GM13977 (cell line): ENCODE results near the gene RBM19.

Experiments
- DNase-seq: peaks from one replicate; pipeline ENCODE4 v3.0.0; 2012; ENCODE audit warnings: low spot score
- CTCF ChIP-seq: IDR thresholded peaks from 2 replicates; pipeline ENCODE4 v1.5.1; 2012; ENCODE audit warnings: mild to moderate bottlenecking, control low read depth; ENCODE audit not compliant: insufficient read depth; ENCODE audit errors: extremely low read depth, missing control alignments
- in situ Hi-C: fragments of 300-500 bp; cut with MboI; formaldehyde crosslinking; loops from one replicate; pipeline ENCODE4 v1.12.0; 2022; ENCODE audit warnings: low sequenced_read_pairs, low pct_unique_long_range_greater_than_20kb, mixed read lengths, inconsistent platforms; ENCODE audit not compliant: unreplicated experiment

RBM19 gene

GRCh38 chr12:113852695-113853490 is 113.2 kb downstream of the RBM19 start:
- in situ Hi-C loops, result no loop called here
- no peak for DNase-seq
- TF ChIP-seq CTCF, result no peak

DNA sequence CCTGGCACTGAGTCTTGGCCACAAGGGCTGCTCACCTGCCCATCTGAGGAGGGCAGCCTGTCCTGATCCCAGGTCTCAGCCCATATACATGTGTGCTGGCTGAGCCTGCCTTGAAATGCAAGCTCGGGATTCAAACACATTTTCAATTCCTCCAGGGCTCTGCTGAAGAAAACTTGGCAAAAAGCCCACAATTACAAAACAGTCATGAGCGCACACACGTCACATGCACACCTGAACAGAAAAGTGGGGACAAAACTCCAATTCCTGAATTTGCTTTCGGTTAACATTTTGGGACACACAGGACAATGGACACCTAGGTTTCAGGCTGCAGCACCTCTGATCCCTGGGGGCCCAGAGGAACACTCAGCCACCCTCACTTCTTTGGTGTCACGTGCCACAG is 113.9 kb downstream of the RBM19 start:
- in situ Hi-C loops, result no loop called here
- DNase-seq, result no peak
- no peak for TF ChIP-seq CTCF

DNA sequence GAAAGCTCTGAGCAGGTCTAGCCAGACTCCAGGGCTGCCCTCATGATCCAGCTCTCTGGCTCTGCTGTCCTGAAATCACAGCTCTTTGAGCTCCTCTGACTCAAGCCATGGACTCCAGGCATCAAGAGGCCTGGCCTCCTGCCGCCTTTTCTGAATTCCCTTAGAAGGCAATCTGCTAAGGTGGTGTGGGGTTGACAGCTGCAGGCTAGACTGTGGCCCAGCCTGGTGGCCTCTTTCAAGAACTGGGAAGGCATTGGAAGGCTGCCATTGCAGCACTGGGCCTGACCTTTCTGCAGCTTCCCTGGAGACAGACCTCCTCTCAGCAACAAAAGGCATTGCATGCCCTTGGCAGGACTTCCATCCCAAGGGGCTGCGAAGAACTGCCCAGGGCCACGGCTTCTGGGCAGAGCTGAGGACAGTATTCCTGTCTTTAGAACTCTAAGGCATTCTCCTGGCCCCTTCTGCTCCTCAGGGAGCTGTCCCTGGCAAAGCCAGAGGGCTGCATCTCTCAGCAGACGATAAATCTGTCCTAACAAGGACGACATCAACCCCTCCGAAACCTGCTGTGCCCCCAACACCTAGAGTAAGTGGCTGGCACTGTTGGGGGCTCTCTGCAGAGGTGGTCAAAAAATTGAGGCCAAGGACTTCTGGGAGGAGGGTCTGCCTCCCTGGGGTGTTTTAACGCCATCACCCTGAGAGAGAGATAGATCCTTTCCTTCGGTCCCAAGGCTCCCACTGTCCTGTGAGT is 115.6 kb downstream of the RBM19 start:
- DNase-seq, result no peak
- TF ChIP-seq CTCF, result no peak
- in situ Hi-C loops, result no loop called here

- DNase-seq, result no peak
- in situ Hi-C loops, result no loop called here
- no peak for TF ChIP-seq CTCF
Observed at GRCh38 chr12:113847856-113848255, 118.3 kb downstream of the RBM19 start.

DNA sequence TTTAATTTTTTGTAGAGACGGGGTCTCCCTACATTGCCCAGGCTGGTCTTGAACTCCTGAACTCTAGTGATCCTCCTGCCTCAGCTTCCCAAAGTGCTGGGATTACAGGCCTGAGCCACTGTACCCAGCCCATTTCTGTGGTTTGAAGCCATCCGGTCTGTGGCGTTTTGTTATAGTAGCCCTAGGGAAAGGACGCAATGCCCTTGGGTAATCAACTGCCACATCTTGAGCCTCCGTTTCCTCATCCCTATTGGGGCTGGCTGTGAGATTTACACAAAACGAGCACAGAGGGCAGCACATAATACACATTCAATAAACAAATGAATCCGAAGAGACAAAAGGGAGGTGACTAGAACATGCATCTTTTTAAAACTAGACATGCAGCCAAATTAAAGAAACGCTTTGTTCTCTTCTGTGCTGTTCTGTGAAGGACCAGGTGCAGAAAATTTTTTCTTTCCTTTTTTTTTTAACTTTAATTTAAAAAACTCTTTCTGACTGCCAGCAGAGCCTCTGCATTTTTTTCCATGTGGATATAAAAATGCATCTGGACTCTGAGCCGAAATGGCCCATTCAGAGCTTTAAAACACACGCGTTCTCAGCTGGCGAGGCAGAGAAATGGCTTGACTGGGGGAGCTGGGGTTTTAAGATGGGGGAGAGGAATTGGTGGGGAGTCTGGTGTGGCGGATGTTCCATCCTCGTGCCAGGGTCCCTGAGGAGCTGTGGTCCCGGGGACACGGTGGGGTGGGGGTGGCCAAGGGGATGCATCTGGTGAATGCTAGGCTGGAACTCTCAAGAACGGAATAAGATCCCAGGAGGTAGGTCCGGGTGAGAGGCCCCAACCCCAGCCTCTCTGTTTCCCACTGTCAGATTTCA is 119.0 kb downstream of the RBM19 start:
- DNase-seq, result no peak
- in situ Hi-C loops, result no loop called here
- TF ChIP-seq CTCF, result no peak

GRCh38 chr12:113845900-113846674 is 120.0 kb downstream of the RBM19 start:
- in situ Hi-C loops, result no loop called here
- TF ChIP-seq CTCF, result no peak
- DNase-seq, result no peak
